GM23338 (cell line): ENCODE data around the gene KCNMA1. TPM values are rescaled to one million over a fixed set of nuclear protein-coding genes. Genes with fewer than 3 reads are reported as not detected.

Experiments used
- ATAC-seq: fragments of 200-7000 bp; cut with Tn5 transposase; 3 replicates; pipeline ENCODE4 v1.9.1; 2020
- DNase-seq: peaks from one replicate; pipeline ENCODE4 v3.0.0-alpha.2; 2015; ENCODE audit warnings: low spot score
- H2AFZ ChIP-seq: fragments of 200-600 bp; sonication (generic); 2 replicates; pipeline ENCODE4 v1.8.0; 2016; ENCODE audit warnings: antibody characterized with exemption, mild to moderate bottlenecking, moderate library complexity
- H3F3A ChIP-seq: fragments of 200-600 bp; sonication (generic); replicated peaks from 2 replicates; pipeline ENCODE4 v1.8.0; 2017; ENCODE audit warnings: antibody characterized with exemption, mixed run types, low read depth
- H3K27ac ChIP-seq: fragments of 200-600 bp; sonication (generic); 2 replicates; pipeline ENCODE4 v1.6.1; 2016; ENCODE audit warnings: low read depth
- H3K27me3 ChIP-seq: fragments of 200-600 bp; sonication (generic); 2 replicates; pipeline ENCODE4 v1.8.0; 2016; ENCODE audit warnings: mild to moderate bottlenecking, mixed run types, moderate library complexity; ENCODE audit not compliant: insufficient read depth
- H3K36me3 ChIP-seq: fragments of 200-600 bp; sonication (generic); 2 replicates; pipeline ENCODE4 v1.8.0; 2016; ENCODE audit warnings: mild to moderate bottlenecking; ENCODE audit not compliant: insufficient read depth
- H3K4me1 ChIP-seq: fragments of 200-600 bp; sonication (generic); 2 replicates; pipeline ENCODE4 v1.8.0; 2016; ENCODE audit warnings: mild to moderate bottlenecking, moderate library complexity; ENCODE audit not compliant: insufficient read depth
- H3K4me2 ChIP-seq: fragments of 200-600 bp; sonication (generic); 2 replicates; pipeline ENCODE4 v1.7.1; 2017; ENCODE audit warnings: mixed run types
- H3K4me3 ChIP-seq: fragments of 200-600 bp; sonication (generic); 2 replicates; pipeline ENCODE4 v1.6.1; 2016; ENCODE audit warnings: mixed run types
- H3K79me2 ChIP-seq: fragments of 200-600 bp; sonication (generic); replicated peaks from 2 replicates; pipeline ENCODE4 v1.8.0; 2017; ENCODE audit warnings: mild to moderate bottlenecking; ENCODE audit not compliant: insufficient read depth
- H3K9me2 ChIP-seq: fragments of 200-600 bp; sonication (generic); 2 replicates; pipeline ENCODE4 v1.8.0; 2017; ENCODE audit not compliant: insufficient read depth
- H4K20me1 ChIP-seq: fragments of 200-600 bp; sonication (generic); replicated peaks from 2 replicates; pipeline ENCODE4 v1.8.0; 2017; ENCODE audit warnings: mild to moderate bottlenecking; ENCODE audit not compliant: insufficient read depth
- H3K27ac Mint-ChIP-seq: 2 replicates; pipeline ENCODE4 v1.8.0; 2020; ENCODE audit warnings: inconsistent platforms, mild to moderate bottlenecking, moderate library complexity, mixed read lengths
- H3K27me3 Mint-ChIP-seq: 3 replicates; pipeline ENCODE4 v1.8.0; 2022; ENCODE audit warnings: low read depth, mild to moderate bottlenecking, moderate library complexity, mixed read lengths, inconsistent platforms; ENCODE audit not compliant: insufficient read depth, poor library complexity
- H3K36me3 Mint-ChIP-seq: 3 replicates; pipeline ENCODE4 v1.8.0; 2021; ENCODE audit warnings: low read depth, mild to moderate bottlenecking, inconsistent platforms, moderate library complexity, mixed read lengths
- H3K4me1 Mint-ChIP-seq: 3 replicates; pipeline ENCODE4 v1.8.0; 2020; ENCODE audit warnings: mild to moderate bottlenecking, inconsistent platforms, mixed read lengths
- H3K4me3 Mint-ChIP-seq: 3 replicates; pipeline ENCODE4 v1.8.0; 2021; ENCODE audit warnings: moderate library complexity, mild to moderate bottlenecking, inconsistent platforms, mixed read lengths
- H3K9me3 Mint-ChIP-seq: 3 replicates; pipeline ENCODE4 v1.8.0; 2020; ENCODE audit warnings: moderate library complexity, mild to moderate bottlenecking, inconsistent platforms, mixed read lengths
- CREB1 ChIP-seq: fragments of 250-450 bp; sonication (Bioruptor Pico); IDR thresholded peaks from 2 replicates; pipeline ENCODE4 v1.5.0; 2020; ENCODE audit warnings: low read depth, mild to moderate bottlenecking, moderate library complexity
- CTCF ChIP-seq, 2 experiments: fragments of 200-600 bp in 1 of 2; sonication (generic) in 1 of 2; conservative IDR thresholded peaks; 2 replicates each; pipeline versions ENCODE4 v1.5.1 to v1.6.1; 2016 to 2017; ENCODE audit warnings: antibody characterized with exemption in 2 of 2, low read depth in 2 of 2, mild to moderate bottlenecking in 2 of 2, moderate library complexity in 1 of 2
- ETS1 ChIP-seq: IDR thresholded peaks from 2 replicates; pipeline ENCODE4 v1.6.1; 2016; ENCODE audit warnings: antibody characterized with exemption
- EZH2phosphoT487 ChIP-seq: fragments of 200-600 bp; sonication (generic); IDR thresholded peaks from one replicate; pipeline ENCODE4 v1.8.1; 2018; ENCODE audit warnings: antibody characterized with exemption; ENCODE audit not compliant: unreplicated experiment
- JUNB ChIP-seq: IDR thresholded peaks from one replicate; pipeline ENCODE4 v1.6.1; 2016; ENCODE audit warnings: antibody characterized with exemption; ENCODE audit not compliant: unreplicated experiment
- NANOG ChIP-seq: IDR thresholded peaks from 2 replicates; pipeline ENCODE4 v1.6.1; 2016; ENCODE audit warnings: antibody characterized with exemption, borderline replicate concordance
- POLR2AphosphoS5 ChIP-seq: IDR thresholded peaks from 2 replicates; pipeline ENCODE4 v1.6.1; 2016; ENCODE audit warnings: antibody characterized with exemption, low read depth
- STAT1 ChIP-seq: IDR thresholded peaks from one replicate; pipeline ENCODE4 v1.6.1; 2016; ENCODE audit warnings: antibody characterized with exemption; ENCODE audit not compliant: unreplicated experiment
- ZNF114 ChIP-seq: fragments of 250-450 bp; sonication (Bioruptor Pico); IDR thresholded peaks from 2 replicates; pipeline ENCODE4 v1.5.0; 2020; ENCODE audit warnings: mild to moderate bottlenecking, moderate library complexity
- ZNF331 ChIP-seq: fragments of 250-450 bp; sonication (Bioruptor Pico); IDR thresholded peaks from 2 replicates; pipeline ENCODE4 v1.5.0; 2020; ENCODE audit warnings: low read depth, mild to moderate bottlenecking, moderate library complexity
- polyA plus RNA-seq: library from polyadenylated mRNA; unstranded; fragments of >200 nt; fragmentation: Nextera tagmentation; extraction: Ambion mirVana; gene quantifications from 2 replicates; pipeline ENCODE4 v1.2.1, GENCODE V29; 2016
- total RNA-seq: library from RNA; depleted of rRNA; stranded (reverse); fragments of >200 nt; shearing (Covaris generic); gene quantifications from 2 replicates; pipeline ENCODE4 v1.2.3, GENCODE V29; 2014
- TF ChIP-seq, protein P1 (sequence below): IDR thresholded peaks from one replicate; pipeline ENCODE4 v1.6.1; 2018; ENCODE audit warnings: antibody characterized with exemption; ENCODE audit not compliant: unreplicated experiment
- TF ChIP-seq, protein P2 (sequence below): fragments of 250-450 bp; sonication (Bioruptor Pico); IDR thresholded peaks from 2 replicates; pipeline ENCODE4 v1.5.0; 2020; ENCODE audit warnings: mild to moderate bottlenecking, moderate library complexity

KCNMA1 gene
- total and polyA plus RNA-seq, 2 experiments from 2014 or later: 8.2 to 9.0 TPM

DNA sequence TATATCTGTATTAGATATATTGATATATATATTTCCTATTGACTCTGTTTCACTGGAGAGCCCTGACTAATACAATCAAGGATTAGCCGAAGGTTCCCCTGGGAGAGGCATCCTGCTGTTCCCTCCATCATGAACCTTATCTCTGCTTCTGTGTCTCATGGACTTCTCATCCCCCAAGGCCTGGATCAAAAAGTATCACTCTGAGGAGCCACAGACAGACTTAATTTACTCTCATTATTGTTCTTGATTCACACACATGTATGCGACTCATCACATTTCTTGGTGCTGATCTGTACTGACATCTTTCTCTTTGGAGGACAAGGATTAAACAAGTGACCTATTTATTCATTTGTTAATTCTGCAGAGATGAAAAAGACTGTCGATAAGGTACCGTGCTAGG lies 550.2 kb downstream of the KCNMA1 start (continued):
- TF ChIP-seq, protein P1, sequence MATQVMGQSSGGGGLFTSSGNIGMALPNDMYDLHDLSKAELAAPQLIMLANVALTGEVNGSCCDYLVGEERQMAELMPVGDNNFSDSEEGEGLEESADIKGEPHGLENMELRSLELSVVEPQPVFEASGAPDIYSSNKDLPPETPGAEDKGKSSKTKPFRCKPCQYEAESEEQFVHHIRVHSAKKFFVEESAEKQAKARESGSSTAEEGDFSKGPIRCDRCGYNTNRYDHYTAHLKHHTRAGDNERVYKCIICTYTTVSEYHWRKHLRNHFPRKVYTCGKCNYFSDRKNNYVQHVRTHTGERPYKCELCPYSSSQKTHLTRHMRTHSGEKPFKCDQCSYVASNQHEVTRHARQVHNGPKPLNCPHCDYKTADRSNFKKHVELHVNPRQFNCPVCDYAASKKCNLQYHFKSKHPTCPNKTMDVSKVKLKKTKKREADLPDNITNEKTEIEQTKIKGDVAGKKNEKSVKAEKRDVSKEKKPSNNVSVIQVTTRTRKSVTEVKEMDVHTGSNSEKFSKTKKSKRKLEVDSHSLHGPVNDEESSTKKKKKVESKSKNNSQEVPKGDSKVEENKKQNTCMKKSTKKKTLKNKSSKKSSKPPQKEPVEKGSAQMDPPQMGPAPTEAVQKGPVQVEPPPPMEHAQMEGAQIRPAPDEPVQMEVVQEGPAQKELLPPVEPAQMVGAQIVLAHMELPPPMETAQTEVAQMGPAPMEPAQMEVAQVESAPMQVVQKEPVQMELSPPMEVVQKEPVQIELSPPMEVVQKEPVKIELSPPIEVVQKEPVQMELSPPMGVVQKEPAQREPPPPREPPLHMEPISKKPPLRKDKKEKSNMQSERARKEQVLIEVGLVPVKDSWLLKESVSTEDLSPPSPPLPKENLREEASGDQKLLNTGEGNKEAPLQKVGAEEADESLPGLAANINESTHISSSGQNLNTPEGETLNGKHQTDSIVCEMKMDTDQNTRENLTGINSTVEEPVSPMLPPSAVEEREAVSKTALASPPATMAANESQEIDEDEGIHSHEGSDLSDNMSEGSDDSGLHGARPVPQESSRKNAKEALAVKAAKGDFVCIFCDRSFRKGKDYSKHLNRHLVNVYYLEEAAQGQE: no peak
- TF ChIP-seq NANOG (no peak), ZNF331 (CRISPR knock-in tag) (no peak), ZNF114 (no peak), JUNB (no peak), CTCF (conservative IDR thresholded peaks at IDR 0.05; ENCODE audit: low read depth in 2 of 2) (no peak), EZH2phosphoT487 (no peak), POLR2AphosphoS5 (no peak)

DNA sequence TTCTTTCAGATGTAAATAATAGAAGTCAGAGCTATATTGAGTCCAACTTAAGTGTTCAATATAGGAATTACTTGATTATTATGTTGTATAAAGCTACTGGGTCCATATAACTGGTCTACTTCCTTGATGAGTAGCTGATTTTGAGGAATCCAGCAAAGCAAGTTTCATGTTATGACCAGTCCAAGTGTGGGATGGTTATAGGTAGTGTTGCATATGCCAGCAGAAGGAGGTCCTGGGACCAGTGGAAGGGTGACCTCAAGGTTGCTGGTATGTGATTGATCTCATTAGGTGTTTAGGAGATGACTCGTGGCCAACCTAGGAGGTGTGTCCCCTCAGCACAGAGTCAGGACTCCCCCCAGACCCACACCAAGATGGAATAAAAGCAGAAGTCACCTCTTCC lies 551.5 kb downstream of the KCNMA1 start:
- Histone ChIP-seq H3K9me2 (peaks cover 10% of the 10 kb centered on the region; the same call in 1 of the 2 replicates), H3K4me2 (no peak overlapping the region), H3K4me1 (peaks cover 17% of the 10 kb centered on the region), H3K27ac (no peak overlapping the region), H4K20me1 (no peaks in the 10 kb centered on the region), H3K4me3 (no peak overlapping the region), H3K79me2 (no peaks in the 10 kb centered on the region), H3K27me3 (no peaks in the 10 kb centered on the region), H3K36me3 (no peaks in the 10 kb centered on the region), H3F3A (no peaks in the 10 kb centered on the region), H2AFZ (no peak overlapping the region)
- Mint-ChIP-seq H3K27ac (no peak overlapping the region), H3K4me1 (peaks cover 35% of the 10 kb centered on the region), H3K36me3 (no peaks in the 10 kb centered on the region), H3K4me3 (no peak overlapping the region), H3K27me3 (peaks cover 8% of the 10 kb centered on the region), H3K9me3 (no peaks in the 10 kb centered on the region)
- ATAC-seq: no peak
- no peak for DNase-seq
- TF ChIP-seq STAT1 (no peak), NANOG (no peak), ZNF331 (CRISPR knock-in tag) (no peak), JUNB (no peak), ZNF114 (no peak), EZH2phosphoT487 (no peak), POLR2AphosphoS5 (no peak), CREB1 (CRISPR knock-in tag) (no peak), ETS1 (no peak)
- TF ChIP-seq, protein P2, sequence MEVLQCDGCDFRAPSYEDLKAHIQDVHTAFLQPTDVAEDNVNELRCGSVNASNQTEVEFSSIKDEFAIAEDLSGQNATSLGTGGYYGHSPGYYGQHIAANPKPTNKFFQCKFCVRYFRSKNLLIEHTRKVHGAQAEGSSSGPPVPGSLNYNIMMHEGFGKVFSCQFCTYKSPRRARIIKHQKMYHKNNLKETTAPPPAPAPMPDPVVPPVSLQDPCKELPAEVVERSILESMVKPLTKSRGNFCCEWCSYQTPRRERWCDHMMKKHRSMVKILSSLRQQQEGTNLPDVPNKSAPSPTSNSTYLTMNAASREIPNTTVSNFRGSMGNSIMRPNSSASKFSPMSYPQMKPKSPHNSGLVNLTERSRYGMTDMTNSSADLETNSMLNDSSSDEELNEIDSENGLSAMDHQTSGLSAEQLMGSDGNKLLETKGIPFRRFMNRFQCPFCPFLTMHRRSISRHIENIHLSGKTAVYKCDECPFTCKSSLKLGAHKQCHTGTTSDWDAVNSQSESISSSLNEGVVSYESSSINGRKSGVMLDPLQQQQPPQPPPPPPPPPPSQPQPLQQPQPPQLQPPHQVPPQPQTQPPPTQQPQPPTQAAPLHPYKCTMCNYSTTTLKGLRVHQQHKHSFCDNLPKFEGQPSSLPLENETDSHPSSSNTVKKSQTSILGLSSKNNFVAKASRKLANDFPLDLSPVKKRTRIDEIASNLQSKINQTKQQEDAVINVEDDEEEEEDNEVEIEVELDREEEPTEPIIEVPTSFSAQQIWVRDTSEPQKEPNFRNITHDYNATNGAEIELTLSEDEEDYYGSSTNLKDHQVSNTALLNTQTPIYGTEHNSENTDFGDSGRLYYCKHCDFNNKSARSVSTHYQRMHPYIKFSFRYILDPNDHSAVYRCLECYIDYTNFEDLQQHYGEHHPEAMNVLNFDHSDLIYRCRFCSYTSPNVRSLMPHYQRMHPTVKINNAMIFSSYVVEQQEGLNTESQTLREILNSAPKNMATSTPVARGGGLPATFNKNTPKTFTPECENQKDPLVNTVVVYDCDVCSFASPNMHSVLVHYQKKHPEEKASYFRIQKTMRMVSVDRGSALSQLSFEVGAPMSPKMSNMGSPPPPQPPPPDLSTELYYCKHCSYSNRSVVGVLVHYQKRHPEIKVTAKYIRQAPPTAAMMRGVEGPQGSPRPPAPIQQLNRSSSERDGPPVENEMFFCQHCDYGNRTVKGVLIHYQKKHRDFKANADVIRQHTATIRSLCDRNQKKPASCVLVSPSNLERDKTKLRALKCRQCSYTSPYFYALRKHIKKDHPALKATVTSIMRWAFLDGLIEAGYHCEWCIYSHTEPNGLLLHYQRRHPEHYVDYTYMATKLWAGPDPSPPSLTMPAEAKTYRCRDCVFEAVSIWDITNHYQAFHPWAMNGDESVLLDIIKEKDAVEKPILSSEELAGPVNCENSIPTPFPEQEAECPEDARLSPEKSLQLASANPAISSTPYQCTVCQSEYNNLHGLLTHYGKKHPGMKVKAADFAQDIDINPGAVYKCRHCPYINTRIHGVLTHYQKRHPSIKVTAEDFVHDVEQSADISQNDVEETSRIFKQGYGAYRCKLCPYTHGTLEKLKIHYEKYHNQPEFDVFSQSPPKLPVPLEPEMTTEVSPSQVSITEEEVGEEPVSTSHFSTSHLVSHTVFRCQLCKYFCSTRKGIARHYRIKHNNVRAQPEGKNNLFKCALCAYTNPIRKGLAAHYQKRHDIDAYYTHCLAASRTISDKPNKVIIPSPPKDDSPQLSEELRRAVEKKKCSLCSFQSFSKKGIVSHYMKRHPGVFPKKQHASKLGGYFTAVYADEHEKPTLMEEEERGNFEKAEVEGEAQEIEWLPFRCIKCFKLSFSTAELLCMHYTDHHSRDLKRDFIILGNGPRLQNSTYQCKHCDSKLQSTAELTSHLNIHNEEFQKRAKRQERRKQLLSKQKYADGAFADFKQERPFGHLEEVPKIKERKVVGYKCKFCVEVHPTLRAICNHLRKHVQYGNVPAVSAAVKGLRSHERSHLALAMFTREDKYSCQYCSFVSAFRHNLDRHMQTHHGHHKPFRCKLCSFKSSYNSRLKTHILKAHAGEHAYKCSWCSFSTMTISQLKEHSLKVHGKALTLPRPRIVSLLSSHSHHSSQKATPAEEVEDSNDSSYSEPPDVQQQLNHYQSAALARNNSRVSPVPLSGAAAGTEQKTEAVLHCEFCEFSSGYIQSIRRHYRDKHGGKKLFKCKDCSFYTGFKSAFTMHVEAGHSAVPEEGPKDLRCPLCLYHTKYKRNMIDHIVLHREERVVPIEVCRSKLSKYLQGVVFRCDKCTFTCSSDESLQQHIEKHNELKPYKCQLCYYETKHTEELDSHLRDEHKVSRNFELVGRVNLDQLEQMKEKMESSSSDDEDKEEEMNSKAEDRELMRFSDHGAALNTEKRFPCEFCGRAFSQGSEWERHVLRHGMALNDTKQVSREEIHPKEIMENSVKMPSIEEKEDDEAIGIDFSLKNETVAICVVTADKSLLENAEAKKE (CRISPR knock-in tag): no peak
